Measurements from ENCODE around the gene EIF4E.
"Not testable (repeated sequence)": the region's sequence is repeated elsewhere in the genome, so short reads cannot be mapped to it uniquely, and the experiment has no call there.

EIF4E gene

GRCh38 chr4:98873059-98873458, 55.9 kb downstream of the EIF4E start:
- Histone ChIP-seq H3K4me3 (ENCODE audit: low read length) (no peak overlapping the region), H4K20me1 (ENCODE audit: control insufficient read depth, insufficient read depth, low read depth, low read length) (no peaks in the 10 kb centered on the region), H3K9me3 (ENCODE audit: control insufficient read depth, insufficient read depth, low read length) (no peaks in the 10 kb centered on the region), H3F3A (ENCODE audit: control insufficient read depth, insufficient read depth) (peaks cover 8% of the 10 kb centered on the region; the same call in 1 of the 2 replicates), H3K27me3 (ENCODE audit: control insufficient read depth, low read length) (no peaks in the 10 kb centered on the region), H3K79me2 (ENCODE audit: control insufficient read depth, low read length) (no peaks in the 10 kb centered on the region), H3K4me1 (ENCODE audit: control insufficient read depth, low read length) (no peaks in the 10 kb centered on the region), H3K9me2 (replicated peaks; ENCODE audit: control insufficient read depth, low read length) (no peaks in the 10 kb centered on the region), H3K27ac (ENCODE audit: low read depth, low read length) (no peak overlapping the region), H3K4me2 (ENCODE audit: low read length) (no peak overlapping the region), H3K36me3 (ENCODE audit: control insufficient read depth, low read length) (peaks cover 7% of the 10 kb centered on the region)
- no peak for TF ChIP-seq CTCF (IDR thresholded peaks at IDR 0.05; ENCODE audit: low read depth, low read length, poor library complexity, severe bottlenecking)
- TF ChIP-seq EZH2phosphoT487 (IDR thresholded peaks at IDR 0.05; ENCODE audit: borderline replicate concordance, low read length), result no peak

- H3F3A ChIP-seq (ENCODE audit: control insufficient read depth, insufficient read depth); H3K27ac ChIP-seq (ENCODE audit: low read depth, low read length); H3K36me3 ChIP-seq (ENCODE audit: control insufficient read depth, low read length); H3K9me3 ChIP-seq (ENCODE audit: control insufficient read depth, insufficient read depth, low read length); H3K79me2 ChIP-seq (ENCODE audit: control insufficient read depth, low read length); H3K4me2 ChIP-seq (ENCODE audit: low read length); H3K4me1 ChIP-seq (ENCODE audit: control insufficient read depth, low read length); H3K27me3 ChIP-seq (ENCODE audit: control insufficient read depth, low read length); H4K20me1 ChIP-seq (ENCODE audit: control insufficient read depth, insufficient read depth, low read depth, low read length); H3K9me2 ChIP-seq (replicated peaks; ENCODE audit: control insufficient read depth, low read length); H3K4me3 ChIP-seq (ENCODE audit: low read length): not testable (repeated sequence)
These were observed 56.6 kb downstream of the EIF4E start for GRCh38 chr4:98872120-98872906.

- no peaks in the 10 kb centered on the region for H4K20me1 ChIP-seq (ENCODE audit: control insufficient read depth, insufficient read depth, low read depth, low read length)
- H3F3A ChIP-seq (ENCODE audit: control insufficient read depth, insufficient read depth), result no peaks in the 10 kb centered on the region
- H3K27me3 ChIP-seq (ENCODE audit: control insufficient read depth, low read length), result no peaks in the 10 kb centered on the region
- H3K79me2 ChIP-seq (ENCODE audit: control insufficient read depth, low read length), result no peaks in the 10 kb centered on the region
- H3K4me1 ChIP-seq (ENCODE audit: control insufficient read depth, low read length), result no peaks in the 10 kb centered on the region
- H3K9me3 ChIP-seq (ENCODE audit: control insufficient read depth, insufficient read depth, low read length), result no peaks in the 10 kb centered on the region
- TF ChIP-seq CTCF (IDR thresholded peaks at IDR 0.05; ENCODE audit: low read depth, low read length, poor library complexity, severe bottlenecking) (no peak), EZH2phosphoT487 (IDR thresholded peaks at IDR 0.05; ENCODE audit: borderline replicate concordance, low read length) (no peak)
- no peak overlapping the region for H3K27ac ChIP-seq (ENCODE audit: low read depth, low read length)
- H3K4me2 ChIP-seq (ENCODE audit: low read length), result no peak overlapping the region
- H3K9me2 ChIP-seq (replicated peaks; ENCODE audit: control insufficient read depth, low read length), result no peaks in the 10 kb centered on the region
- no peaks in the 10 kb centered on the region for H3K36me3 ChIP-seq (ENCODE audit: control insufficient read depth, low read length)
- H3K4me3 ChIP-seq (ENCODE audit: low read length), result no peak overlapping the region
These were observed 61.3 kb downstream of the EIF4E start for GRCh38 chr4:98867648-98868047.

- Histone ChIP-seq H3K27ac (ENCODE audit: low read depth, low read length) (no peak overlapping the region), H4K20me1 (ENCODE audit: control insufficient read depth, insufficient read depth, low read depth, low read length) (no peaks in the 10 kb centered on the region), H3K36me3 (ENCODE audit: control insufficient read depth, low read length) (no peaks in the 10 kb centered on the region), H3K9me2 (replicated peaks; ENCODE audit: control insufficient read depth, low read length) (no peaks in the 10 kb centered on the region), H3F3A (ENCODE audit: control insufficient read depth, insufficient read depth) (no peaks in the 10 kb centered on the region), H3K79me2 (ENCODE audit: control insufficient read depth, low read length) (no peaks in the 10 kb centered on the region), H3K4me3 (ENCODE audit: low read length) (no peak overlapping the region), H3K27me3 (ENCODE audit: control insufficient read depth, low read length) (no peaks in the 10 kb centered on the region), H3K4me2 (ENCODE audit: low read length) (no peak overlapping the region), H3K4me1 (ENCODE audit: control insufficient read depth, low read length) (no peaks in the 10 kb centered on the region), H3K9me3 (ENCODE audit: control insufficient read depth, insufficient read depth, low read length) (no peaks in the 10 kb centered on the region)
- TF ChIP-seq EZH2phosphoT487 (IDR thresholded peaks at IDR 0.05; ENCODE audit: borderline replicate concordance, low read length), result no peak
- no peak for TF ChIP-seq CTCF (IDR thresholded peaks at IDR 0.05; ENCODE audit: low read depth, low read length, poor library complexity, severe bottlenecking)
These were observed 63.9 kb downstream of the EIF4E start for GRCh38 chr4:98865059-98865458.
